Measurements from ENCODE around the gene RNF31.
A peak's percentile ranks its signal among the peaks of the same experiment; 100 is the strongest.

Gene RNF31

DNA sequence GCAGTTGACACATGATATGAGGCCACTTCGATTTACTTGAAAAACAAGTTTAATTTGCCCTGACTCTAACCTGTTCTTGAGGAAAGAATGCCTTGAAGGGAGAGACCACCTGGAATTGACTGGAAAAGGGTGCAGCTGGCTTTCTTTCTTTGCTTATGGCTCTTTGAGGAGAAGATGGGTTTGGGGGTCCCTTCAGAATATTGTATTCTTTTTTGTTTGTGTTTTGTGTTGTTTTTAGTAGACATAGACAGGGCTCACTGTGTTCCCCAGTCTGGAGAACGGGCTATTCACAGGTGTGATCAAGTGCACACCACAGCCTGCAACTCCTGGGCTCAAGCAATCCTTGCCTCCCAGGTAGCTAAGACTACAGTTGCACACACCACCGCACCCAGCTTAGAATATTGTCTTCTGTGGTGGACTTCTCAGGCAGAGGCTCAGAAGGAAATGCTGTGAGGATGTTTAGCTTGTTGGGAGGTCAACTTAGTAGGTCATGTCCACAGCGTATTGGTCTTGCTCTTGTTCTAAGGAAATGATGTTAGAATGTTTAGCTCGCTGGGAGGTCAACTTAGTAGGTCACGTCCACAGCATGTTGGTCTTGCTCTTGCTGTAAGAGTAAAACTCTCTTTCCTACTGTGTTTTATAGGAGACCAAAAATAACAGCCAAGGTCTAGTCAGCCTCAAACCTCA is 31.0 kb upstream of the RNF31 start:
- no peak for DNase-seq (ENCODE audit: low spot score)

DNA sequence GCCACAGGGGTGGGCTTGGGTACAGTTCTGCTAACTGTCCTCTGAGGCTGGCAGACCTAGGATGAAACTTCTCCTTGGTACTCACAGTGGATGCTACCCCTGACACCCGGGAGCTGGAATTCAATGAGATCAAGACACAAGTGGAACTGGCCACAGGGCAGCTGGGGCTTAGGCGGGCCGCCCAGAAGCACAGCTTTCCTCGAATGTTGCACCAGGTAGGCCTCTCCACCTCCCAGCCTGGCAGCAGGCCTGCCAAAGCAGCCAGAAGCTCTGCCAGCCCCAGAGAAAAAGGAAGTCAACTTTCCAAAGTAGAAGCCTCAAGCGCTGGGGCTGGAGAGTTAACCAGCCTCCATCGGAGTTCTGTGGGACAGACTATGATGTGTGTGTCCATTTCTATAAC is 30.1 kb upstream of the RNF31 start:
- DNase-seq (ENCODE audit: low spot score), result no peak

DNA sequence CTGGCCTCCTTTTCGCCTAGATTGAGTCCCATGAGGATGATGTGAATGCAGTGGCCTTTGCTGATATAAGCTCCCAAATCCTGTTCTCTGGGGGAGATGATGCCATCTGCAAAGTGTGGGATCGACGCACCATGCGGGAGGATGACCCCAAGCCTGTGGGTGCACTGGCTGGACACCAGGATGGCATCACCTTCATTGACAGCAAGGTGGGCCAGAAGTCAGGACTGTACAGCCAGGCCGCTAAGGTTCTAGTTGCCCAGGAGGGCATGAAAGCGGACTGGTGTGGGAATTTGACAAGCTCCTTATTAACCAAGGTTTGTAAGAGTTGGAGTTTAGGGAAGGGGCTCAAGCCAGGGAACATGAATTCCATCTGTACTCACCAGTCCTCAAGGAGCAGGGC is 27.6 kb upstream of the RNF31 start:
- no peak for DNase-seq (ENCODE audit: low spot score)

DNA sequence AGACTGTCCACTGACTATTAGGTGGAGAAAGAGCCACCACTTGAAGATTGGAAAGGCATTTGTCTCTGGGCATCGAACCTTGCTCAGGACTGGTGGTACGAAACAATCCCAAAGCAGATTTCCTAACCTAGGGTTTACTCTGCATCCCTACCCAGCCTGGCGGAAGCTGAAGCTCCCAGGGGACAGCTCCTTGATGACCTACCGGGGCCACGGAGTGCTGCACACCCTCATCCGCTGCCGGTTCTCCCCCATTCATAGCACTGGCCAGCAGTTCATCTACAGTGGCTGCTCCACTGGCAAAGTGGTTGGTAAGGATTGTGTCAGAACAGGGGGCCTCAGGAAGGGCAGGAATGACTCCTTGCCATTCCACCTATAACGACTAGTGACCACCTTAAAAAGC is 26.1 kb upstream of the RNF31 start:
- DNase-seq (ENCODE audit: low spot score), result no peak

DNA sequence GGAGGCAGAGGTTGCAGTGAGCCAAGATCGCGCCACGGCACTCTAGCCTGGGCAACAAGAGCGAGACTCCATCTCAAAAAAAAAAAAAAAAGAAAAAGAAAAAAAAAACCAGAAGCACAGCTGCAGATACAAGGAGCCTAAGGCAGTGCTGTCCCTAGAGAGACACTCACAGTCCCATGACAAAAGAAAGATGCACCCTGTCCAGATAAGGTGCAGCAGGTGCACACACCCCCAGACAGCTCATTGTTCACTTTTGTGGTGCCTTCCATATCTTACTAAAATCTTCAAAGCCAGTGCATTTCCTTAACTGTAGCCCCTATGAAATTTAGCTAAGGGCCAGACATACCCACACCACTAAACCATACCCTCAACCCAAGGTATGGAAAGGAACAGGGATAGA is 24.9 kb upstream of the RNF31 start:
- DNase-seq (ENCODE audit: low spot score), result no peak

DNA sequence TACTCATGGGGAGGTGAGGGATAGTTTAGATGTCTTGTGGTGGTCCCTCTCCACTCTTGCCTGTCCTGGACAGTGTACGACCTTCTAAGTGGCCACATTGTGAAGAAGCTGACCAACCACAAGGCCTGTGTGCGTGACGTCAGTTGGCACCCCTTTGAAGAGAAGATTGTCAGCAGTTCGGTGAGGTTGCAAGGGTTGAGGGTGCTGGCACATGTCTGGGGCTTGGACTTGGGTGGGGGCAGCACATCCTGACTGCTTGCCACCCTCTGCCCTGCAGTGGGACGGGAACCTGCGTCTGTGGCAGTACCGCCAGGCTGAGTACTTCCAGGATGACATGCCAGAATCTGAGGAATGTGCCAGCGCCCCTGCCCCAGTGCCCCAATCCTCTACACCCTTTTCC is 24.4 kb upstream of the RNF31 start:
- no peak for DNase-seq (ENCODE audit: low spot score)

DNA sequence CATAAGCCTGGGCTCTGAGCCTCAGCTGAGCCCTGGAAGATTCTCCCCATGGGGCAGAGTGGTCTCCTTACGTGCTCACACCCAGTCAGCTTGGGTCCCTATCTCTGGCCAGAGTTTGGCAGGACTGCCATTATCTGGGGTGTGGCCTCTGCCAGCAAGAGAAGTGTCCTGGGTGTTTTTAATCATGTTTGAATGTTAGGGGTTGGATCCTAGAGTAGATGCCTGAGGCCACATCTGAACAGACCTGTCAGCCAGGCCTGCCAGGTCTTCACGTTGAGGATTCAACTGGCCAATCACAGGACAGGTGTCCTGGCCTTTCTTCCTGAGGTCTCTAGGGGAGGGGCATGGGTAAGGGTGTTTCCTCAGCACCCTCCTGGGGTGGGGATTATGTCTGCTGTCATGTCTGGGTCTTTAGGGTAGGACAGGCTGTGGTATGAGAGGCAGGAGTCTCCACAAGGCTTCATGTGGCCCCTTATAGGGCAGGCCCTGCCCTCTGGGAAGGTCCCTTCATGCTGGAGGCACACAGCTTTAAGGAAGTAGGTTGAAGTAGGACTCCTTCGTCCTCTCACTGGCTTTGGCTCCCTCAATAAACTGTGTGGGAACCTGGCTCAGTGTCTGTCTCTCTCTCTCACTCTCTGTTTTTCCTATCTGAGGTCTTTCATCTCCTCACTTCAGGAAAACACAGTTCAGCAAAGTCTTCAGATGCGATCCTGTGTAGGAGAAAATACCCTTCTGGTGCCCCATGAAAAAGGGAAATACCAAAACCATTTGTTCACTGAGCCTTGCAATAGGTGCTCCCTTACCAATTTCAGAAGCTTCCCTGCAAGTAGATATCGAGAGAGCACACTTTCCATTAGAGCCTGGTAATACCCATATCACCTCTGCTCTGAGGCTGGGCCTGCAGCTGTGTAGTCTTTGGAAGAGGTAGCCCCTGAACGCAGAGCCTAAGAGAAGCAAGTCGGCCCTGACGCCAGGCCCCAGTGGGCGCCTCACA is 23.6 kb upstream of the RNF31 start:
- DNase-seq (ENCODE audit: low spot score), result no peak

DNA sequence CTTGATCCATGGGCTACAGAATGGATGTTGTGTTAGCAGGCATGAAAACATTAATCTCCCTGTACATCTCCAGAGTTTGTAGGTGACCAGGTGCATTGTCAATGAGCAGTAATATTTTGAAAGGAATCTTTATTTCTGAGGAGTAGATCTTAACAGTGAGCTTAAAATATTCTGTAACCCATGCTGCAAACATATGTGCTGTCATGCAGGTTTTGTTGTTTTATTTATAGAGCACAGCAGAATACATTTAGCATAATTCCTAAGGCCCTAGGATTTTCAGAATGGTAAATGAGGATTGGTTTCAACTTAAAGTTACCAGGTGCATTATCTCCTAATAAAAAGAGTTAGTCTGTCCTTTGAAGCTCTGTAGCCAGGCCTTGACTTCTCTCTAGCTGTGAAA is 20.4 kb upstream of the RNF31 start:
- DNase-seq (ENCODE audit: low spot score), result no peak

DNA sequence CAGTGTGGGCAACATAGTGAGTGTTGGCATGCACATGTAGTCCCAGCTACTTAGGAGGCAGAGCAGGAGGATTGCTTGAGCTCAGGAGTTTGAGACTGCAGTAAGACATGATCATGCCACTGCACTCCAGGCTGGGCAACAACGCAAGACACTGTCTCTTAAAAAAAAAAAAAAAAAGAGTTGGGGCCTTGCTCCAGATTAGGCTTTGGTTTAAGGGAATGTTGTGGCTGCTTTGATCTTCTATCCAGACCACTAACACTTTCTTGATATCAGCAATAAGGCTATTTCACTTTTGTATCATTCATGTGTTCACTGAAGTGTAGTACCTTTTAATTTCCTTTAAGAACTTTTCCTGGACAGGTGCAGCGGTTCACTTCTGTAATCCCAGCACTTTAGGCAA is 19.6 kb upstream of the RNF31 start:
- no peak for DNase-seq (ENCODE audit: low spot score)

DNA sequence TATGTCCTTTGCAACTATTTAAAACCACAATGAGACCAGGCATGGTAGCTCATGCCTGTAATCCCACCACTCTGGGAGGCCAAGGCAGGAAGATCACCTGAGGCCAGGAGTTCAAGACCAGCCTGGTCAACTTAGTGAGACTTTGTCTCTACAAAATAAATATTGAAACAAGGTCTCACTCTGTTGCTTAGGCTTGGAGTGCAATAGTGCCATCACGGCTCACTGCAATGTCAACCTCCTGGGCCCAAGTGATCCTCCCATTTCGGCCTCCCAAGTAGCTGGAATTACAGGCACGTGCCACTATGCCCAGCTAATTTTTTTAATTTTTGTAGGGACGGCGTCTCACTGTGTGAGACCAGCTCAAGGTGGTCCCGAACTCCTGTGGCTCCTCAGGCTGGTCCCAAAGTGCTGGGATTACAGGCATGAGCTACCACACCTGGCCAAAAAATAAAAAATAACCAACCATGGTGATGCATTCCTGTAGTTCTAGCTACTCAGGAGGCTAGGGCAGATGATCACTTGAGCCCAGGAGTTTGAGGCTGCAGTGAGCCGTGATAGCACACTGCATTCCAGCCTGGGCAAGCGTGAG is 17.8 kb upstream of the RNF31 start:
- no peak for DNase-seq (ENCODE audit: low spot score)

DNA sequence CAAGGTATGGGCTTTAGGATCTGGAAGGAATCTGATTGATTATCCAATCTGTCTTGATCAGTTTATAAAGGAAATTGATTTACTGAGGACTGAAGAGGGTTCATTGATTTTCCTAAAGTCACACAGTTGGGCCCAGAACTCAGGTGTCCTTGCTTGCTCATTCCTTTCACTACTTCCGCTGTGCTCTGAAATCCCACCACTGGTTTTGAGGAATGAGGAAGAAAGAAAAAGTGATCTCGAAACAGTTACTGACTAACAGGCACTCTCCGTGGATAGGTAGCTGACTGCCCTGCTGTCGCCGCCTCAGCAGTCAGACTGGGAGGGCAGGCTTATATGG is 16.9 kb upstream of the RNF31 start, which contains the start of gene FITM1:
Gene FITM1 (plus strand): TSS at position 280 of the 337 bp plus-strand sequence. CDS start 905 bp downstream, outside the sequence.
- DNase-seq (ENCODE audit: low spot score), result no peak

DNA sequence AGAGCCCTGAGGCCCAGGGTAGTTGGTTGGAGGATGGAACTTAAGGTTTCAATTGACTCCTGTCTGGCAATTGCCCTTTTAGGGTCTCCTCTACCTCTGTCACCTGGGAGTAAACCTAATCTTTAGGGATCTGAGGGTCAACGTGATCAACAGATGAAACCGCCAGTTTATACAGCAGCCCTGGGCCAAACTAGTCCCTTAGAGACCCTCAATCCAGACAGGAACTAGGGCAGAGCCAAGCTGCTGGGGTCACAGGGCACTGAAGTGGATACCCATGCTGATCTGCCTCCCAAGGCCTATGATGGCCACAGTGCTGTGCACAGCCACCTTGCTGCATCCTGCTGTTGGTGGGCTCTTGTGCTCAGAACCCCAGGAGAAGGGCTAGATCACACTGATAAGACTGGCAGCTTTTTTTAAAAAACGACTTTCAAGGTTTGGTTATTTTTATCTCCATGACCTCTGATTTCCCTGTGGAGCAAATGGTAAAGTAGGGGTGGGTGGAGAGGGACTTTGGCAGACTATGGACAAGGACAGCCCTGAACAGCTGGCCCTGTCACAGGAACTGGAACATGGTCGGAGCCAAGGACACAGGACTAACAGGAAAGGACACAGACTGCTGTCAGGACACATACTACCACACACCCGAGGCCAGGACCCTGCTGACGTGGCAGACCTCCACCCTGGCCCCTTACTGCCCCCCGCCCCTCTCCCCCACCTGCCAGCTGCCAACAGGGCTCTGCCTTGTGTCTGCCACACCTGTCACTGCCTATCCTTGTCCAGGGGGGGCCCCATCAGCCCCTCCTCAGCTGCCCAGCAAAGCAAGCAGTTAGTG is 16.4 kb upstream of the RNF31 start:
- DNase-seq (ENCODE audit: low spot score), result no peak

DNA sequence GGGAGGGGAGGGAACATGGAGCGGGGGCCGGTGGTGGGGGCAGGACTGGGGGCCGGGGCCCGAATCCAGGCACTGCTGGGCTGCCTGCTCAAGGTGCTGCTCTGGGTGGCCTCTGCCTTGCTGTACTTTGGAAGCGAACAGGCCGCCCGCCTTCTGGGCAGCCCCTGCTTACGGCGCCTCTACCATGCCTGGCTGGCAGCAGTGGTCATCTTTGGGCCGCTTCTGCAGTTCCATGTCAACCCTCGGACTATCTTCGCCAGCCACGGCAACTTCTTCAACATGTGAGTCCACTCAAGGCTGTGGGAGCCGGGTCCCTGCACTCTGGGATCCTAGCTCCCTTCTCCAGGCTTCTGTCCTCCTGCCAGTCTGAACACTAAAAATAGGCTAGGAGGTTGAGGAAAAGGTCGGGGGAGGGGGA is 15.7 kb upstream of the RNF31 start:
- DNase-seq (ENCODE audit: low spot score), result no peak

DNA sequence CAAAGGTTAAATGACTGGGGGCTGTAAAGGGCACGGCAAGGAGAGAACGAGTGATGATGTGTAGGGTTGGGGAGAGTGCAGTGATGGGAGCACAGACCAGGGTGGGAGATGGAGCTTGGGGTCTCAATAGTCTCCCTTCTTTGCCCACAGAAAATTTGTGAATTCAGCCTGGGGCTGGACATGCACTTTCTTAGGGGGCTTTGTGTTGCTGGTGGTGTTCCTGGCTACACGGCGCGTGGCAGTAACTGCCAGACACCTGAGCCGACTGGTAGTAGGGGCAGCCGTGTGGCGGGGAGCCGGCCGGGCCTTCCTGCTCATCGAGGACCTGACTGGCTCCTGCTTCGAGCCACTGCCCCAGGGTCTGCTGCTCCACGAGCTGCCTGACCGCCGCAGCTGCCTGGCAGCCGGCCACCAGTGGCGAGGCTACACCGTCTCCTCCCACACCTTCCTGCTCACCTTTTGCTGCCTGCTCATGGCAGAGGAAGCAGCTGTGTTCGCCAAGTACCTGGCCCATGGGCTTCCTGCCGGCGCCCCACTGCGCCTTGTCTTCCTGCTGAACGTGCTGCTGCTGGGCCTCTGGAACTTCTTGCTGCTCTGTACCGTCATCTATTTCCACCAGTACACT is 15.1 kb upstream of the RNF31 start:
- DNase-seq (ENCODE audit: low spot score), result no peak

DNA sequence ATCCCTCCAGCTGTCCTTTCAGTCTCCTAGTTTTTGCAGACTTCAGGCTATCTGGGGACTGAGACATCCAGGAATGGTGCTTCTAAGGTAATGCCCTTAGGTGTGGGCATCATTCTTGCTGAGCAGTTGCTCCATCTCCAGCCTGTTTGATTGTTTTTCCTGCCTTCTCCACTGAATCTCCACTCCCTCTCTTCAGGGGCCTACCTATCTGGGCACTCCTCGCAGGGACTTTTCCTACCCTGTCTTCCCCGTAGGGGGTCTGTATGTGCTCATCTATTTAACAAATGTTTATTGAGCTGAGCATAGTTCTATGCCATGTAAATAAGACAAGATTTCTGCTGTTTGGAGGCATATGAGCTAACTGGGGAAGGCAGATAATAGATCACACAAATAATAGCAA is 14.3 kb upstream of the RNF31 start:
- no peak for DNase-seq (ENCODE audit: low spot score)

DNA sequence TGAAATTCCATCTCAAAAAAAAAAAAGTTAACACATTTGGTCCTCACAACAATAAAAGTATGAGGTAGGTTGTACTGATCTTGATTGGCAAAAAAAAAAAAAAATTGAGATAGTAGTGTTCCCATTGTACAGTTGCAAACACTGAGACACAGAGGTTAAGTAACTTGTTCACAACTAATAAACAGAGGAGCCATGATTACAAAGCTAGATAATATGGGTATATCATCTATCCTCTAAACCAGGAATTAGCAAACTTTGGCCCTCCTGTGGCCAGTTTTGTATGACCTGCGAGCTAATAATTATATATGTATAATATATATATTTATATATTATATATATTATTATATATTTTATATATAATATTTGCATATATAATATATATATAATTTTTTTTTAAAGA is 13.6 kb upstream of the RNF31 start:
- DNase-seq (ENCODE audit: low spot score), result no peak

DNA sequence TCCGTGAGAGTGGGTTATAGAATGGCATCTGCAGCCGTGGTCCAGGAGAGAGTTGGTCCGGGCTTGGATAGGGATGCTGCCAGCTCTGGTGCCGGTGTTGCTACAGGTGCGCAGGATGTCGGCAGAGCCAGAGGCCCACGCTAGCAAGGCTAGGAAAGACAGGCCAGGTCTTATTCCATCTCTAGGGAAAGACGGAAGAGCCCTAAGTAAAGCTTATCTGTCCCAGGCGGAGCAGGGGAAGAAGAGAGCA is 11.8 kb upstream of the RNF31 start:
- DNase-seq (ENCODE audit: low spot score), result no peak

DNA sequence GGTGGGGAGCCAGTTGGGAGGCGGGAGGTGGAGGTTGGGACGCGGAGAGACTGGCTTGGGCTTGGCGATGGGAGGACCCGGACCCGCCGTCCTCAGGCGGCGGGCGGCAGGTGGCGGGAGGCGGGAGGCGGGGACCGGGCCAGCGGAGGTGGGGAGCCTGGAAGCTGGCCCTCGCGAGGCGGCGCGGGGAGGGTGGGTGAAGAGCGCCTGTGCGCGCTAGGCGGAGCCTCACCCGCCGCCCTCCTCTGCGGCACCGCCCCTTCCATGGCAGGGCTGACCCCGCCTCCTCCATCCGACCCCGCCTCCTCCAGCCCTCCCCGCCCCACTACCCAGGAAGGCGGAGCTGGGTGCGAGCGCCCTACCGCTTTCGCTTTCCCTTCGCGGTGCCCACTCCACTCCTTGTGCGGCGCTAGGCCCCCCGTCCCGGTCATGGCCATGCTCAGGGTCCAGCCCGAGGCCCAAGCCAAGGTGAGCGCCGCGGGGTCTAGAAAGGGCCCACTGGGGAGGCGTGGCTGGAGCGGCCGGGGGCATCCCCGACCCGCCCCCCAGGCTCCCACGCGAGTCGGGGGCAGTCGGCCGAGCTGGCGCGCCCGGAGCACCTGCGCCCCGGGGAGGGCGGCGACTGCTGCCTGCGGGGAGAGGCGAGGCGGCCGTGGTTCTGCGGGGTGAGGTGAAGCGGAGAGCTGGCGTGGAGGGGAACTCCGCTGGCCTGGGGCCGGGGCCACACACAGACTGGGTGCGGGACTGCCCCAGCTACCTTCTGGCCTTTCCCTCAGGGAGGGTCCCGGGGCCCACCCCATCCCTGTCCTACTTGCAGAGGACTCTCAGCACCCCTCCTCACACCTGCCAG is 11.2 kb upstream of the RNF31 start, which contains the start of gene PSME1:
Gene PSME1 (plus strand): TSS at position 361 of the 850 bp plus-strand sequence. CDS start 69 bp downstream, at position 430.
- peak; percentile 91 for DNase-seq (ENCODE audit: low spot score)

DNA sequence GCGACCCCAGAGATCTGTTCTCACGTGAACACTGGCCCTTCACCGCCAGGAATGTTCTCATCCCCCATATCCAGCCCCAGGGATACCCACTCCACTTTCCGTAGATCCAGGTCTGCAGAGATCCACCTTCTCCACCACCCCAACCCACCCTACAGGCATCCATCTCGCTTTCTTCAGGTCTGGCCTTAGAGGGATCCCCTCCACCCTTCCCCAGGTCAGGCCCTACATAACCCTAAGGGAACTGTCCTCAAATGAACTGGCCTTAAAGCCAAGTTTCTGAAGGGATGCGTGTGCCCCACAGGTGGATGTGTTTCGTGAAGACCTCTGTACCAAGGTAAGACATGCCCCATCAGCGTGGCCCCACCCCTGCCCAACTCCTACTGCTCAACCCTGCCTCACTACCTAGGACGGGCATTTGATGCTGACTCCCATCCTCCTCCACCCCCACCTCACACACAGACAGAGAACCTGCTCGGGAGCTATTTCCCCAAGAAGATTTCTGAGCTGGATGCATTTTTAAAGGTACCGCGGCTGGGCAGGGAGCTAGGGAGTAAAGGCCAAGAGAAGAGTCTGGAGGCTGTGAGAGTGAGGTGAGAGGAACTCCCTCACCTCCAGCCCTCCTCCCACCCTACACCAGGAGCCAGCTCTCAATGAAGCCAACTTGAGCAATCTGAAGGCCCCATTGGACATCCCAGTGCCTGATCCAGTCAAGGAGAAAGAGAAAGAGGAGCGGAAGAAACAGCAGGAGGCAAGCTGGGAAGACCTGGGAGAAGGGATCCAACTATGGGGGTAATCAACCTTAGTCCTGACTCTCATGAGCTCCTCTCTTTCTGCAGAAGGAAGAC is 10.4 kb upstream of the RNF31 start:
- DNase-seq (ENCODE audit: low spot score), result no peak

Measured in COLO829 (cell line).